ENCODE data around the gene UCK1. TPM values are rescaled to one million over a fixed set of nuclear protein-coding genes. Genes with fewer than 3 reads are reported as not detected.

The UCK1 gene
- total and polyA plus RNA-seq, 2 donors: 7.3 to 39.1 TPM

DNA sequence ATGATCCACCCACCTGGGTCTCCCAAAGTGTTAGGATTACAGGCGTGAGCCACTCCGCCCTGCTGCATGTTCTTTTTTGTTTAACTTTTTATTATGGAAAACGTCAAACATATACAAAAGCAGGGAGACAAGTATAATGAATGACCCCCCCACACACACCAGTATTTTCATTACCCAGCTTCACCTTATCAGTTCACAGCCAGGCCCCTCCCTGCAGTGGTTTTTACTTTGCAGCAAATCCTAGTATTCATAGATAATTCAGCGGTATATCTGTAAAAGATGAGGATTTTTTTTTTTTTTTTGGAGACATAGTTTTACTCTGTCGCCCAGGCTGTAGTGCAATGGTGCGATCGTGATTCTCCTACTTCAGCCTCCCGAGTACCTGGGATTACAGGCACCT is 26.1 kb downstream of the UCK1 start:
- no peak for DNase-seq (ENCODE audit: extremely low spot score)
- peaks cover 3% of the 10 kb centered on the region for H3K4me1 ChIP-seq (ENCODE audit: insufficient read depth)
- no peak overlapping the region for H3K27ac ChIP-seq (ENCODE audit: low read depth)
- no peak overlapping the region for H3K4me3 ChIP-seq (ENCODE audit: low read depth, low read length)
- WGBS: 93% methylated on average over 8 of the region's 8 CpGs
- H3K36me3 ChIP-seq (ENCODE audit: insufficient read depth): peaks cover 3% of the 10 kb centered on the region

DNA sequence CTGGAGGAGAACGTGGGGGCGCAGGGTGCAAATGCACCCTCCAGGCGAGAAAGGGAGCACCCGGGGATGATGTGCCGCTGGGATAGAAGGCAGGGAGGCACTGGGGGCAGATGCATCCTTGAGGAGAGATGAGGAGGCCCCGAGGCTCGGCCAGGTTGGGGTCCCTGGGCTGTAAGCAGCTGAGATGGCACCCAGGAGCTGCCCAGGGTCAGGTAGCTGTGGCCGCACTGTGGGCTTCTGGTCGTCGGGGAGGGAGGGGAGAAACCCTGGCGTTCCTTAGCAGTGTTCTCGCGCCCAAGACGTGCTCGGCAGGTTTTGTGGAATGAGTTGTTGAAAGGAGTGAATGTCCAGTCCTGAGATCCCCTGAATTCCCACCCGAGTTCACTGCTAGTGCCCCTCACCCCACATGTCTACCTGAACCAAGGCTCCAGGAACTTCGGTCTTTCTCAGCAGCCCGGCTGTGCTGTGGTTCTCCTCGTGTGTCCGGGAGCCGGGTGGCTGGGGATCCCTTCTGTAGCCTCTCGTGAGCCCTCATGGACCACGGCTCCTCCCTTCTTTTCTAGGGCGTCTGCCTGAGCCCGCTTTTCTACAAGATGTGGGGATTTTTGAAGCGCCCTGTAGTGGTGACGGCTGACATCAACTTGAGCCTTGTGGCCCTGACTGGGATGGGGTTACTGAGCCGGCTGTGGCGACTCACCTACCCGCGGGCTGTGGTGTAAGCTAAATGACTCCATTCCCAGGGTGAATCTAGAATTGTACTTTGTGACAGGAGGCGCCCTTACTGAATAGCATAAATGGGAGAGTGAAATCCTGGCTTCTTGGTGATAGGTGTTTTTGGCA is 27.2 kb downstream of the UCK1 start:
- no peak for DNase-seq (ENCODE audit: extremely low spot score)
- WGBS: 21% methylated on average over 32 of the region's 32 CpGs
- Histone ChIP-seq H3K4me1 (ENCODE audit: insufficient read depth) (peaks cover 3% of the 10 kb centered on the region), H3K4me3 (ENCODE audit: low read depth, low read length) (peak overlapping the region; percentile 73), H3K36me3 (ENCODE audit: insufficient read depth) (no peaks in the 10 kb centered on the region), H3K27ac (ENCODE audit: low read depth) (no peak overlapping the region)

DNA sequence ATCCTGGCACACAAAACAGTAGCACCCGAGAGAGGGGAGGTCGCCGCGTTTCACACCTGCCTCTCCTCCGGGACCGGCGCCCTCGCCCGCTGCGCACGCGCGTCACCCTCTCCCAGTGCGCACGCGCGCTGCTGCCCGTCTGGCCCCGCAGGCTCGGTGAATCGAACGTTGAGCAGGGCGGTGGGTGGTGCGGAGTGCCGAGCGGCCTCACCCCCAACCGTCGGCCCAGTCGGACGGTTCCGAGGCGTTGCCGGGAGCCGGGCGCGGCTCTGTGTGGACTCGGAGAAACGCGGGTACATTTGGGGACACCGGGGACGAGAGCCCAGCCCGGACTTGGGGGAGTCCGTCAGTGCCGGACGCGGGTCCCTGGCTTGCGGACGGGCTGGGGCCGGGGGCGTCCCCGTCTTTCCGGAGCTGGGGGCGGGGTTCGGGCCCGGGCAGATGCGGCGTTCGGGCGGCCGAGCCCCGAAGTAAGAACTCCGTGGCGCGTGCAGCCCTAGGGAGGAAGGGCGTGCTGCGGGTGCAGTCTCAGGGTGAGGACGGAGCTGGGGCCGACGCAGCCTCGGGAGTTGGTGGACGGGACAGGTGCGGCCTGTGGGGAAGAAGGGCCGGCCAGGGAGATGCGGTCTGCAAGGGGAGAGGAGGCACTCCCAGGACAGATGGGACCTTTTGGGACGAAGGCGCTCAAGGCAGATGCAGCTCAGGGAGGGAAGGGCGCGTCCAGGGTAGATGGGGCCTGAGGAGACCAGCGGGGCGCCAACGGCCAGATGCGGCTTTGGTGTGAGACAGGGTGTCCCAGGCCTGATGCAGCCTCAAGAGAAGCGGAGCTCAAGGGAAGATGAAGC is 28.1 kb downstream of the UCK1 start, which contains the start of gene POMT1:
POMT1 (plus strand) TSS at position 138 of the 845 bp plus-strand sequence. CDS start 1,301 bp downstream, outside the sequence.
- peak; percentile 45 for DNase-seq (ENCODE audit: extremely low spot score)
- H3K36me3 ChIP-seq (ENCODE audit: insufficient read depth): no peaks in the 10 kb centered on the region
- under 1% methylated on average over 83 of the region's 83 CpGs for WGBS
- peaks cover 3% of the 10 kb centered on the region for H3K4me1 ChIP-seq (ENCODE audit: insufficient read depth)
- H3K27ac ChIP-seq (ENCODE audit: low read depth): no peak within 1 kb of the TSS
- peak within 1 kb of the TSS; percentile 73 for H3K4me3 ChIP-seq (ENCODE audit: low read depth, low read length)

DNA sequence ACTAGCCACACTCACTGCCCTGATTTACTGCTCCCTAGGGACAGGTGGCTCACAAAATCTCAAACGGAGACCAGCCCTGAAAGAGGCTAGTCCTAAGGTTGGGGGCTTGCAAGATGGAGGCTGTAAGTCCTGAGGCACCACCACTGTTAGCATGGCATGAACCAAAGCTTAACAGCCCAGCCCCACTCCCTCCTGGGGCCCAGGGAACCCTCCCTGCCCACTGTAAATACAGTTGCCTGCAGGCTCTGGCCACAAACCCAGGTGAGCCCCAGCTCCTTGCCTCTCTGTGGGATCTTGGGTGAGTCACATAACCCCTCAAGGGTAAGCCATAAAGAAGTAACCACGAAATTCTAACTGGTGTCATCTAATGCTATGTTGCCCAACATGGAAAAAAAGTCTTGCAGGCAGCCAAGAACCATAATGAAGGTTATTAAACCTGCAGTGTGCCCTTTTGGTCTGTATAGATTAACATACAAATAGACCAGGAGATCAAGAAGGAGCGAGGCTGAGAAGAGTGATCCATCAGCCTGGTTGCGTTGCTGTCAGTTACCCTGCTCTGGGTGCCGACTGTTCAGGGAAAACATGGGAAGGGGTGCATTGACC is 30.0 kb downstream of the UCK1 start:
- H3K36me3 ChIP-seq (ENCODE audit: insufficient read depth): no peaks in the 10 kb centered on the region
- 57% methylated on average over 5 of the region's 5 CpGs for whole genome bisulfite sequencing
- H3K4me3 ChIP-seq (ENCODE audit: low read depth, low read length): no peak overlapping the region
- H3K4me1 ChIP-seq (ENCODE audit: insufficient read depth): peaks cover 3% of the 10 kb centered on the region
- DNase-seq (ENCODE audit: extremely low spot score): no peak
- no peak overlapping the region for H3K27ac ChIP-seq (ENCODE audit: low read depth)

DNA sequence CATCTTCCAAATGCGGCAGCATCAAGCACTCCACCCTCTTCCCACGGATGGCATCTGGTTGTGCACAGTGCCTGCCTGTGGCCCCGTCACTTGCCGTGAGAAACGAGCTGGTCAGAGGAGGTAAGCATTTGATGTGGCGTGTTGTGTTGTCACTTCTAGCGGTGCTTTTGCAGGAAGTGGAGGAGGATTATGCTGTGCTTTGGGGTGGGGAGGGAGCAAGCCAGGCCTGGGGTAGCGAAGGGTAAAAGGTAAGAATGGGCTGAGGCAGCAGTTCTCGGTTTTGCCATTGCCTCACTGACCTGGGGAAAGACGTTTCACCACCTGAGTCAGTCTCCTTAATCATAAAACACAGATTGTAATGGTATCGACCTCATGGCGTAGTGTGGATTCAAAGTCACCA is 30.7 kb downstream of the UCK1 start:
- 75% methylated on average over 12 of the region's 12 CpGs for WGBS
- H3K27ac ChIP-seq (ENCODE audit: low read depth): no peak overlapping the region

DNA sequence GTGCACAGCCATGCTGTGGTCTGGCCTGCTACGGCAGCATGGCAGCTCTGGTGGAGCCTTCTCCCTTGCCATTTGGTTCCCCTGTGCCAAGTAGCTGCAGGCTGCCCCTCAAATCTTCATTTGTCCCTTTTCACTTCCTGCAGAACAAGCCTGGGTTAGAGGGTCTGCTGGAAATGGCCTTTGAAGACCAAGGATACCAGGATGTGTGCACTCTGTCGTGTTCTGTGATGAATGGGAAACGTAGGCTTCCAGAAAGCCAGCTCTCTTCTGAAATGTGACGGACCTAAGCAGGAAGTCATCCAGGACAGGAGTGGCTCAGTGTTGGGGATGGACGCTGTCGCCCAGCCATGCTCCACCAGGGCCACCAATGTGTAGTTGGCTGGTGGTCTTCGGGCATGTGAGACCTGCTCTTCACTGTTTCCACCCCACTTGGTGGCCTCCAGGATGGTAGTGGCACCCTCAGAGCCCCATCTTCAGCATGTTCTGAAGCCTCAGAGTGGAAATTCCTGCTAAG is 31.8 kb downstream of the UCK1 start:
- H3K36me3 ChIP-seq (ENCODE audit: insufficient read depth): no peaks in the 10 kb centered on the region
- DNase-seq (ENCODE audit: extremely low spot score): no peak
- 79% methylated on average over 7 of the region's 7 CpGs for WGBS
- no peak overlapping the region for H3K27ac ChIP-seq (ENCODE audit: low read depth)
- H3K4me1 ChIP-seq (ENCODE audit: insufficient read depth): peaks cover 3% of the 10 kb centered on the region
- H3K4me3 ChIP-seq (ENCODE audit: low read depth, low read length): no peak overlapping the region

More for the DNA sequence above, 30.7 kb downstream of the UCK1 start:
- Histone ChIP-seq H3K4me1 (ENCODE audit: insufficient read depth) (peaks cover 3% of the 10 kb centered on the region), H3K36me3 (ENCODE audit: insufficient read depth) (no peaks in the 10 kb centered on the region), H3K4me3 (ENCODE audit: low read depth, low read length) (no peak overlapping the region)
- DNase-seq (ENCODE audit: extremely low spot score): no peak

DNA sequence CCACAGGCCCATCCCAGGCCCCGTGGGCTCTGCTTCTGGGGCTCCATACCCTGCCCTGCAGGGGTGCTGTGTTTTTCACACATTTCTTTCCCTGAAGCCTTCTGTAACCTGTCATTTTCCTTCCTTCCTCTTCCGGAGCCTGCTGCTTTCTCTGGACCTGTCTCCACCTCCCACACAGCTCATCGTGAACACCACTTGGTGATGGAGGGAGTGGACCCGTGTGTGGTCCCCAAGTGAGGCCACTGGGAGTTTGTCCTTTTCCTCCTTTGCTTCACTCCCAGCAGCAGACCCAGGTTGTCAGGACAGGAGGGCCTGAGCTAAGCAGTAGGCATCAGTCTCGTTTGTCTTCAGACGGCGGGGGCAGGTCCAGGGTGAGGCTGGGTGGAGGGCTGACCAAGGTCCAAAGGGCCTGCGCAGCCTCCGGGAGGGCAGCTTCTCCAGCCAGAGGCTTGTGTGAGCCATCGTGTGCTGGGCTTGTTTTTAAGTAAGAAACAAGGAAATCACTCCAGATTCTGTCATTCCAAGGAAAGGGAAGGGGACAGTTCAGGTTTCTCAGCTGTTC is 34.1 kb downstream of the UCK1 start:
- Histone ChIP-seq H3K4me1 (ENCODE audit: insufficient read depth) (no peaks in the 10 kb centered on the region), H3K4me3 (ENCODE audit: low read depth, low read length) (no peak overlapping the region), H3K36me3 (ENCODE audit: insufficient read depth) (peaks cover 4% of the 10 kb centered on the region), H3K27ac (ENCODE audit: low read depth) (no peak overlapping the region)
- 80% methylated on average over 10 of the region's 10 CpGs for WGBS
- DNase-seq (ENCODE audit: extremely low spot score): no peak

DNA sequence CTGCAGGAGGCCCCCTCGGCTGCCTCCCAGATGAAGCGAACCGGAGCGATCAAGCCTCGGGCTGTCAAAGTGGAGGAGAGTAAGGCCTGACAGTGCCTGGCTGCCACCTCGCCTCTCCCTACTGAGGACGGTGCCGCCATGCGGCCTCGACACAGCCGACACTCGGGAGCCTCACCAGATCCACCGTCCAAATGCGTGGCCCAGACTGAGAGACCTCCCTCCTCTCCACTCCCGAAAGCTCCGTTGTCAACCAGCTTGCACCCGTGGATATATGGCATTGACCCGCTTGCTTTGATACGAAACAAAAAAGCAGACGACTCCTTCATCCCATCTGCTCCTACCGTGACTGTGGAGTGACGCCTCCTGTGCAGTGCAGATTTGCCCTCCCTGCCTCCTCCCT is 35.3 kb downstream of the UCK1 start:
- H3K36me3 ChIP-seq (ENCODE audit: insufficient read depth): peaks cover 4% of the 10 kb centered on the region
- 86% methylated on average over 22 of the region's 22 CpGs for WGBS

DNA sequence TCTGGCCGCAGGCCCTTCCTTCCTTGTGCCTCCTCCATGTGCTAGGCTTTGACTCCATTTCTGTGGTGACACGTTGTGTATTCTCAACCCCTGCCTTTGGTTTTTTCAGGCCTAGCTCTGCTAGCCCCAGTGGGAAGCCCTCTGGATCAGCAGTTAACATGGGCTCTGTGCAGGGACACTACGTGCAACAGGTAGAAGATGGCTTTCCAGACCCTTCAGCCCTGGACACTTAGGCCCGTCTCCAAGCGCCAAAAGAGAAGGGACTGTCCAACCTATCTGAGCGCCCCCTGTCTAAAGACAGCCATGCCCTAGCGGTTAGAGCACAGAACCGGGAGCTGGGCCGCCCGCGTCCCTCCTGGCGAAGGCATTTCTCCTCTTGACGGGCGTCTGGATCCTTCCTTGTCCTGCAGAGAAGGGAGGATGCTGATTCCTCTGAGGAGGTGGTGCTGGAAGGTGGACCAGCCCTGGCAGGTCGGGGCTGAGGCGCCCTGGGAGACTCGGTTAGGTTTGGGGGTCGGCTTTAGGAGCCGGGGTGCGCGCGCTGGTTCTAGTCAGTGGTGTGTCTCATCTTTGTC is 36.7 kb downstream of the UCK1 start:
- 92% methylated on average over 22 of the region's 22 CpGs for WGBS
- Histone ChIP-seq H3K4me3 (ENCODE audit: low read depth, low read length) (no peak overlapping the region), H3K36me3 (ENCODE audit: insufficient read depth) (peaks cover 9% of the 10 kb centered on the region), H3K4me1 (ENCODE audit: insufficient read depth) (no peaks in the 10 kb centered on the region), H3K27ac (ENCODE audit: low read depth) (no peak overlapping the region)
- no peak for DNase-seq (ENCODE audit: extremely low spot score)

More for the DNA sequence above, 35.3 kb downstream of the UCK1 start:
- H3K4me3 ChIP-seq (ENCODE audit: low read depth, low read length): no peak overlapping the region
- no peak for DNase-seq (ENCODE audit: extremely low spot score)
- no peaks in the 10 kb centered on the region for H3K4me1 ChIP-seq (ENCODE audit: insufficient read depth)
- H3K27ac ChIP-seq (ENCODE audit: low read depth): no peak overlapping the region

DNA sequence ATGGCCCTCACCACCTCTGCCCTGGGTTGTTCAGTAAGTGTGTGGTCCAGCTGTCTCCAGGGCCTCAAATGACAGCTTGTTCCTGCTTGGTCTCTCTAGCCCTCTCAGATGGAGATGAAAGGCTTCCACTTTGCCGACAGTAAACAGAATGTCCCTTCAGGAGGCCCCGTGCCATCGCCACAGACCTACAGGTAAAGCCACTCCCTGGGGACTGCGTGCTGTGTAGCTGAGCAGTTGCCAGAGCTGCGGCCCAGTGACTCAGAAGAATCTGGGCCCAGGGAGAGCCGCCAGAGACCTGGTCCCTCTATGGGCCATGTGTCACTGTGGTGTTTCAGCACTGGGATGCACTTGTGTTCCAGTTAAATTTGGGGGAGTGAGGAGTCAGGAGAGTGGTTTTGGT is 39.0 kb downstream of the UCK1 start:
- Histone ChIP-seq H3K27ac (ENCODE audit: low read depth) (no peak overlapping the region), H3K36me3 (ENCODE audit: insufficient read depth) (peaks cover 13% of the 10 kb centered on the region), H3K4me1 (ENCODE audit: insufficient read depth) (no peaks in the 10 kb centered on the region), H3K4me3 (ENCODE audit: low read depth, low read length) (no peak overlapping the region)
- 74% methylated on average over 6 of the region's 6 CpGs for WGBS
- no peak for DNase-seq (ENCODE audit: extremely low spot score)

DNA sequence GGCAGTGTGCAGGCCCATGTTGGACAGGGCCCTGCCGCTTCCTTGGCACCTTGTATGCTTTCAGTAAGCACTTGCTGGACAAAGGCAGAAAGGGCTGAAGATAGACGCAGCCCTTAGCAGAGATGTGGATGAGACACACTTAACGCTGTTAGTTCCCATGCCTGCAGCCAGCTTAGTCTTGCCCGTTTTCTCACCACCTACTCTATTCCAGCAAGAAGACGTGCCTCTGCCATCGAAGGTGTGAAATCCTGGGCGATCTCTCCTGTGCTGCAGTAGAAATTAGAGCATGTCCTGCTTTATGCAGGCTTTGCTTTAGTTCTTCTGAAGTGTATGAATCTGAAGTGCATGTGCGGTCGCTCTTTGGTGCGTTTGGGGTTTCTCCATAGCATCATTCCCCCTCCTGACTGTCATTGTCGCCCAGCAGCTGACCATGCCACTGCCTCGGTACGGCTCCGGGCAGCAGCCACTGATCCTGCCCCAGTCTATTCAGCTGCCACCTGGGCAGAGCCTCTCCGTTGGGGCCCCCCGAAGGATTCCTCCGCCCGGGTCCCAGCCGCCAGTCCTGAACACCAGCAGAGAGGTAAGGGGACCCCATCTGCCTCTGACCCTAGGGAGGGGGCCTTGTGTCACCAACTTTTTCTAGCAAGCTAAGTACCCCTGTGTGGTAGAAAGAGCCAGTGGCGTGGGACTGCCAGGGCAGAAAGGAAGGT is 39.9 kb downstream of the UCK1 start:
- 91% methylated on average over 20 of the region's 20 CpGs for WGBS
- H3K27ac ChIP-seq (ENCODE audit: low read depth): no peak overlapping the region
- DNase-seq (ENCODE audit: extremely low spot score): no peak
- H3K4me3 ChIP-seq (ENCODE audit: low read depth, low read length): no peak overlapping the region
- peaks cover 17% of the 10 kb centered on the region for H3K36me3 ChIP-seq (ENCODE audit: insufficient read depth)
- H3K4me1 ChIP-seq (ENCODE audit: insufficient read depth): no peaks in the 10 kb centered on the region

DNA sequence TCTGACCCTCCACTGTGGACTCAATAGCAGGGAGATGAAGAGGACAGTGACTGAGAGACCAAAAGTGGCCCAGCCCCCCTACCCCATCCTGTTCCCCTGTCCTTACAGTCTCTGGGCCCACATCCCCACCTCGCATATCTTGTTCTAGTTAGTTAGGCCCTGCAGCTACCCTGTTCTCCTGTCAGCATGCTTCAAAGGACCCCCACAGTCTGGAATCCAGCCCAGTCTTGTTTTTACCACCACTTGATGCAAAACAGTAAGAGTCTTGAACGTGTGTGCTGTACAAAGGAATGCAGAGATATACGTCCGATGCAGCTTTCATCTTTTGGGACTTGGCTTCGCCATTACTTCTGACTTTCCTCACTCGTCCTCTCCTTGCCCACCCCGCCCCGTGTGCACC is 40.5 kb downstream of the UCK1 start:
- H3K36me3 ChIP-seq (ENCODE audit: insufficient read depth): peaks cover 17% of the 10 kb centered on the region
- H3K27ac ChIP-seq (ENCODE audit: low read depth): no peak overlapping the region
- 60% methylated on average over 8 of the region's 8 CpGs for WGBS
- DNase-seq (ENCODE audit: extremely low spot score): no peak
- no peaks in the 10 kb centered on the region for H3K4me1 ChIP-seq (ENCODE audit: insufficient read depth)
- no peak overlapping the region for H3K4me3 ChIP-seq (ENCODE audit: low read depth, low read length)

Data from urinary bladder (tissue), 4 donors.